Dermis microvascular lymphatic vessel endothelial cell (primary cell): Measurements from ENCODE around the gene MTFP1. TPM values are rescaled to one million over a fixed set of nuclear protein-coding genes. Genes with fewer than 3 reads are reported as not detected.
A peak's percentile ranks its signal among the peaks of the same experiment; 100 is the strongest.
"Not testable (repeated sequence)": the region's sequence is repeated elsewhere in the genome, so short reads cannot be mapped to it uniquely, and the experiment has no call there.

Experiments
- DNase-seq, 2 donors: peaks; one replicate each; pipeline versions ENCODE4 v3.0.0 to v3.0.0-alpha.2; 2010; ENCODE audit warnings: low read depth in 2 of 2
- total RNA-seq: library from RNA; depleted of rRNA; stranded (reverse); fragments of >200 nt; gene quantifications from 2 replicates; pipeline ENCODE4 v1.2.1, GENCODE V29; 2014

The MTFP1 gene
- total RNA-seq, 1 donor from 2014 or later, result 33.6 TPM

GRCh38 chr22:30453731-30454510 is 28.4 kb downstream of the MTFP1 start:
- no peak for DNase-seq

DNA sequence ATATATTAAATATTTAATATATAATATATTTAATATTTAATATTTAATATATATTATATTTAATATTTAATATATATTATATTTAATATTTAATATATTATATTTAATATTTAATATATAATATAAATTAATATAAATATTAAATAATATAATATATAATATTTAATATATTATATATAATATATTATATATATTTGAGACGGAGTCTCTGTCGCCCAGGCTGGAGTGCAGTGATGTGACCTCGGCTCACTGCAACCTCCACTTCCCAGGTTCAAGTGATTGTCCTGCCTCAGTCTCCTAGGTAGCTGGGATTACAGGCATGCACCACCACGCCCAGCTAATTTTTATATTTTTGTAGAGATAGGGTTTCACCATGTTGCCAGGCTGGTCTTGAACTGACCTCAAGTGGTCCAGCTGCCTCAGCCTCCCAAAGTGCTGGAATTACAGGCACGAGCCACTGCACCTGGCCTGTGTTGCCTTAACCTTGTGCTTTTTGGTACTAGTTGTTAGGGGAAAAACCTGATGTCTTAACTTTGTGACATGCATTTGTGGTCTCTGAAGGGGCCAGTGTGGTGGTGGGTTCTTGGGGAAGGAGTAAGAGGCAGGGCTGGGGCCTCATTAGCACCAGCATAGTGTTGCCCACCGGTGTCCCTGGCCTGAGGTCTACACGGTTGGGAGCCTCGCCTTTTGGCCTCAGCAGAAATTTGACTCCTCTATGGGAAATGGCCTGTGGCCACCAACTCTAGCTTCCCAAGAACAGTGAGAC is 29.7 kb downstream of the MTFP1 start:
- no peak for DNase-seq

GRCh38 chr22:30457981-30458380 is 32.4 kb downstream of the MTFP1 start:
- no peak for DNase-seq

DNA sequence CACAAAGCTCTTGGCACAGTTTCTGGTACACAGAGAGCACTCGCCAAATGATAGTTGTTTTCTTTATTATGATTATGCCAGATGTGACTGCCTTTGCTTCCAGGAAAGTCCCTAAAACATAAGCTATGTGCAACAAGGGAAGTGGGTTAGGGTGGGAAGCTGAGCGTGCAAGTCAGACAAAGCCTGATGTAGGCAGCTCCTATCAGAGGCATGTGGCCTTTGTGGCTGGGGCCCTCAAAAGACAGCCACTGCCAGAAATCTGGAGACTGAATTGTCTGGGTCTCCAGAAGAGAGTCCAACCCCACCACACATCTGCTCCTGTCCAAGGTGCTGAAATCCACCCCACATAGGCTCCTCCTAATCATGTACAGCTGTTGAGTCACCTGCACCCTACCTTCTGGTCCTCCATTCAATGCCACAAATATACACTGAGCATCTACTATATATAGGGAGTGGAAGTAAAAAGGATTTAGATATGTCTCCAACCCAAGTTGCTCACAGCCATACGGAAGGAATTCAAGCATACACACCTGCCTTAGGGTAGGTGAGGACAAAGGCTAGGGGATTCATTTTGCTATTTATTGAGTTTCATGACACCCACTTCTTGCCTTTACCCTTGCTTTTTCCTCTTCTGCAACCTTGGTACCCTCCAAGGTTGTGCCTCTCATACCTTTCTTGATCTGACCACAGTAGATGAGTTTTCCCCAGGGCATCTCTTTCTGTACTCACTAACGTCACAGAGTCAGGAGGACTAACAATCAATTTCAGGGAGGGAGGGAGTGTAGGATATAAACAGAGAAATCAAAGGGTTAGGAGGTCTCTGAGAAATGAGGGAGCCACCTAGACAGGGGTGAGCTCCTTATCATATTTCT is 33.8 kb downstream of the MTFP1 start:
- DNase-seq, result peak in 1 of 2 donors; percentile 39

DNA sequence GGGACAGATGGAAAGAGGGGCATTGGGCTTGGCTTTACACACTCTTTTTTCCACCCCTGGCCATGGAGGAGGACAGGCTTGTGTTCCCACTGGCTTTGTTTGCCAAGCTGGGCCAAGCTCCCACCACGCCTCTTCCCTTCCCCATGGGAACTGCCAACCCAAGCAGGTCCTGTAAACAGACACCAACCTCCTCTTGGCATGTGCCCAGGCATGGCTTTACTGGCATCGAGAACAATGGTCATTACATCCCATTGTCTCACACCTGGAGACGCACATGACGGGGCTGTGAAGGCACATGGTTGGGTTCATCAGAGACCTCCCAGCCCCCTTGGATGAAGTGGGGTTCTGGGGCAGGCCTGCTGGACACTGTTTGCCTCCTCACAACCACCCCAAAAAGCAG is 34.6 kb downstream of the MTFP1 start:
- peak in 1 of 2 donors; percentile 11 for DNase-seq

DNA sequence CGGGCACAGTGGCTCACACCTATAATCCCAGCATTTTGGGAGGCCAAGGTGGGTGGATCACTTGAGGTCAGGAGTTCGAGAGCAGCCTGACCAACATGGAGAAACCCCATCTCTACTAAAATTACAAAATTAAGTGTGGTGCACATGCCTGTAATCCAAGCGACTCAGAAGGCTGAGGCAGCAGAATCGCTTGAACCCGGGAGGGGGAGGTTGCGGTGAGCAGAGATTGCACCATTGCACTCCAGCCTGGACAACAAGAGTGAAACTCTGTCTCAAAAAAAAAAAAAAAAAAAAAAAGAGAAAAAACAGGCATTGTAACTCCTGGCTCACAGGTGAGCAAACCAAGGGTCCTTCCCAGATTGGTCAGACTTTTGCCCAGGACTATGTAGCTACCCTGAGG is 35.0 kb downstream of the MTFP1 start:
- not testable (repeated sequence) for DNase-seq

GRCh38 chr22:30469165-30469564 is 43.6 kb downstream of the MTFP1 start:
- DNase-seq, result no peak

DNA sequence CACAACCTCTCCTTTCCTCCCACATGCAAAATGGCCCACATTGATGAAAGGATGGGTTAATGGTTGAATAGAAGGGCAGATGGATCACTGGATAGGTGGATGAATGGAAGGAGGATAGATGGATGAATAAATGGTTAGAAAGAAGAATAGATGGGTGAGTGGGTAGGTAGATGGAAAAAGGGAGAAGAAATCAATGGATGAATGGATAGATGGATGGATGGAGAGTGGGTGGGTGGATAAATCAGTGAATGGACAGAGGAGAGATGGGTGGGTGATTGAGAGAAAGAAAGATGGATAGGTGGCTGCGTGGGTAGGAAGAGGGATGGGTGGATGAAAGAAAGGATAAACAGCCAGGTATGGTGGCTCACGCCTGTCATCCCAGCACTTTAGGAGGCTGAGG is 45.1 kb downstream of the MTFP1 start:
- DNase-seq, result no peak

- no peak for DNase-seq
These were observed 46.2 kb downstream of the MTFP1 start, which contains the start of gene SEC14L3 for GRCh38 chr22:30471616-30472318. TSS of gene SEC14L3 (minus strand) at chr22:30472017. CDS start at chr22:30471958, 59 bp downstream.

DNA sequence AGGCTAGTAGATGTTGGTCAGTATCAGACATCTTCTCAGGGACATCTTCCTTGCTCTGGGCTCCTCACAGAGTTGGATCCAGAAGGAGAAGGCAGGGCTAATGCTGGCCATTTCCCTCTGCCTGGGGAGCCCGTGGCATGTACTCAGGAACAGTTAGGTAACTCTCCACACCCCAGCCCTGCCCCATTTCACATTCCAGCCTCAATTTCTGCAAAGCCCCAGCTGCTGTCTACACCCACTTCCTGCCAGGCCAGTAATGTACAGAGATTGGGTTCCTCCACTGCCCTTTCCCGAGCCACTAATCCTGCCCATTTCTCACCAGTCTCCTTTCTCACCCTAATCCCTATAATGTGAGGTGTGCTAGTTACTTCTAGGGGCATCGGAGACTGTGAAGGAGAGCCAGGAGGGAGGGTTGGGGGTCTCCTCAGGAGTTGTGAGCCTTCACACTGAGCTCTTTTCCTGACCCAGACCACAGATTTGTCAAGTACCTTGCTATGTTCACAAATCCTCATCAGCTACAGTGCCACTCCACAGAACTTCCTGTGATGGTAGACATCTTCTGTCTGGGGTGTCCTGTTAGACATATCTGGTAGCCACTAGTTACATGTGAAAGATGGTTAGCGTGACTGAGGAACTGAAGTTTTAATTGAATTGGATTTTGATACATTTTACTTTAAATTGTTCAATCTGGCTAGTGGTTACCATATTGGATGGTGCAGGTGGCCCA is 47.6 kb downstream of the MTFP1 start:
- no peak for DNase-seq

DNA sequence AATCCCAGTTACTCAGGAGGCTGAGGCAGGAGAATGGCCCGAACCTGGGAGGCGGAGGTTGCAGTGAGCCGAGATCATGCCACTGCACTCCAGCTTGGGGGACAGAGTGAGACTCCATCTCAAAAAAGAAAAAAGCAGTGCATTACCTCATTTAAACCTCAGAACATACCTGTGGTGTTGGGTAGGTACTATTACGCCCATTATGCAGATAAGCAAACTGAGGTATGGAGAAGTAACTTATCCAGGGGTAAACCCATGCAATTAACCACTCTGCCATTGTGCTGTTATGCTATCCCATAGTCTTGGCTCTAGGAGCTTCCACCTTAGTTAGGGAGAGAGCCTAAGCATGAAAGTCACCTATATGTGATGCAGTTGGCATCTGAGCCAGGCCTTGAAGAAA is 48.6 kb downstream of the MTFP1 start:
- no peak for DNase-seq

DNA sequence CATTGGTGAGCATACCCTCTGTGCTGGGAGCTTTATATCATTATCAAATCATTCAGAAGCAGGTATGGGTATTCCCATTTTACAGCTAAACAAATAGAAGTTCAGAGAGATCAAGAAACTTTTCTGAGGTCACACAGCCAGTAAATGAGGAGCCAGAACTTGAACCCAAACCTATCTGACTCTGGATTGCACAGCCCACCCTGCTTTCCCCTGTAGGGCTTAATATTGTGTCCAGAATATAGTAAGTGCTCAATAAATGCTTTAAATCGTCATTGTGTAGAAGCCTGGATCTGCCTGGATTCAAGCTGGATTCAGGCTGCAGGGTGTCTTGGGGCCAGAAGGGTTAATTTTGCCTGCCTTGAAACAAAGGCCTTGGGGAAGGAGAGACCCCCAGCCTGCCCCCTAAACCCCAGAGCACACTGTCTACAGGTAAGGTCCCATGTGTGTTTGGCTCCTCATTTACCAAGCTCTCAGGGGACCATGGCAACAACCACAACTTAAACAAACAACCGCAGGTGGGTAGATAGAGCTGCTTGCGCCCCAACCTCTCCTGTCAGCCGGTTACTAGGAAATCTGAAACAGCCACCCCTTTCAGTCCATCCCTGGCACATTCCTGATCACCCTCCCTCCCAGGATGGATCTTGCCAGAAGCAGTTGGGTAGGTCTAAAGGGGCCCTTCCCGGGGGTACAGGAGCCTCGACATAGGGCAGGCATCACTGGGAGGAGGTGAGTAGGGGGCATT is 49.3 kb downstream of the MTFP1 start:
- no peak for DNase-seq

Other genes starting within 250 kb of the MTFP1 start
- gene LIF, start 179.0 kb upstream of the MTFP1 start, total RNA-seq, result 0.25 and 0.26 TPM in 2 replicates
- gene OSM, start 158.9 kb upstream of the MTFP1 start, total RNA-seq, result not detected in 2 replicates
- gene CASTOR1, start 136.3 kb upstream of the MTFP1 start, total RNA-seq, result 5.5 and 8.2 TPM in 2 replicates
- gene TBC1D10A, start 98.8 kb upstream of the MTFP1 start, total RNA-seq, result 6.0 and 10.2 TPM in 2 replicates
- 11.3 and 17.3 TPM in 2 replicates for gene SF3A1, start 68.9 kb upstream of the MTFP1 start, total RNA-seq
- 1.3 and 1.5 TPM in 2 replicates for gene CCDC157, start 68.8 kb upstream of the MTFP1 start, total RNA-seq
- gene RNF215, start 38.4 kb upstream of the MTFP1 start, total RNA-seq, result 12.5 and 21.1 TPM in 2 replicates
- 11.7 and 14.8 TPM in 2 replicates for gene SEC14L2, start 28.8 kb upstream of the MTFP1 start, total RNA-seq
- not detected in 2 replicates for gene SEC14L3, start 46.2 kb downstream of the MTFP1 start, total RNA-seq
- gene SEC14L4, start 79.9 kb downstream of the MTFP1 start, total RNA-seq, result 0.13 and 0.51 TPM in 2 replicates
- gene SEC14L6, start 121.0 kb downstream of the MTFP1 start, total RNA-seq, result under 0.01 and 0.13 TPM in 2 replicates
- 0.13 TPM in 1 of 2 replicates, not detected in the other for gene GAL3ST1, start 148.9 kb downstream of the MTFP1 start, total RNA-seq
- gene PES1, start 166.1 kb downstream of the MTFP1 start, total RNA-seq, result 60.3 and 67.3 TPM in 2 replicates
- 18.2 and 29.5 TPM in 2 replicates for gene TCN2, start 181.4 kb downstream of the MTFP1 start, total RNA-seq
- gene SLC35E4, start 210.0 kb downstream of the MTFP1 start, total RNA-seq, result 26.4 and 31.3 TPM in 2 replicates
- gene DUSP18, start 242.1 kb downstream of the MTFP1 start, total RNA-seq, result 10.1 and 13.3 TPM in 2 replicates